ENCODE results near the gene NECTIN4.

NECTIN4 gene

DNA sequence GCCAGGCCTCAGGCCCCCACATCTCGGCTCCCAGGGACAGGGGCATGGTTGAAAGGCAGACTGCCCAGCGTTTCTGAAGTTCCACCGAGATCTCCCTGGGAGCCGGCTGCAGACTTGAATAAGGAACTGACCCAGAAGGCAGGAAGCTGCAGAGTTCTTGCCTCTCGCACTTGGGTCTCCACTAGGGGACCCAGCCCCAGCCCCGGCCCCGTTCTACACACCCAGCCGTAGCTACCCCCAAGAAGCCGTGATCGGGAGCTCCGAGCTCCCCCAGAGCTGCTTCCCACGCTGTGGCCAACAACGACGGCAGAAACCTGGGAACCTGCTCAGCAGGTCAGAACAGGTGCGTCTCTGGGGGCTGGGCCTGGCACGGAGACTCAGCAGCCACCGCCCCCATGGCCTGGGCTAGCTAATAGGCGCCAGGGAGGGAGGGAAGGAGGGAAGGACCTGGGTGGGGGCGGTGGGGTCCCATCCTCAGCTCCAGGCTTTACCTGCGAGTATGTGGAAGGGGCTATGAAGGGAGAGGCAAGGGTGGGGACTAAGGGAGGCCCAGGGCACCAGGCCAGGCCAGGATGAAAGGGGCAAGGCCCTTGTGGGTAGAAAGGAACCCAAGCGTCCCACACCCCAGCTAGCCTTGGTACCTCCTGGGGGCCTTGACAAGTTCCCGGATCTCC is at the start of gene NECTIN4:
Gene NECTIN4 (minus strand): TSS at position 308 of the 674 bp plus-strand sequence. CDS start 262 bp downstream, at position 46.
- TF ChIP-seq, protein P1, sequence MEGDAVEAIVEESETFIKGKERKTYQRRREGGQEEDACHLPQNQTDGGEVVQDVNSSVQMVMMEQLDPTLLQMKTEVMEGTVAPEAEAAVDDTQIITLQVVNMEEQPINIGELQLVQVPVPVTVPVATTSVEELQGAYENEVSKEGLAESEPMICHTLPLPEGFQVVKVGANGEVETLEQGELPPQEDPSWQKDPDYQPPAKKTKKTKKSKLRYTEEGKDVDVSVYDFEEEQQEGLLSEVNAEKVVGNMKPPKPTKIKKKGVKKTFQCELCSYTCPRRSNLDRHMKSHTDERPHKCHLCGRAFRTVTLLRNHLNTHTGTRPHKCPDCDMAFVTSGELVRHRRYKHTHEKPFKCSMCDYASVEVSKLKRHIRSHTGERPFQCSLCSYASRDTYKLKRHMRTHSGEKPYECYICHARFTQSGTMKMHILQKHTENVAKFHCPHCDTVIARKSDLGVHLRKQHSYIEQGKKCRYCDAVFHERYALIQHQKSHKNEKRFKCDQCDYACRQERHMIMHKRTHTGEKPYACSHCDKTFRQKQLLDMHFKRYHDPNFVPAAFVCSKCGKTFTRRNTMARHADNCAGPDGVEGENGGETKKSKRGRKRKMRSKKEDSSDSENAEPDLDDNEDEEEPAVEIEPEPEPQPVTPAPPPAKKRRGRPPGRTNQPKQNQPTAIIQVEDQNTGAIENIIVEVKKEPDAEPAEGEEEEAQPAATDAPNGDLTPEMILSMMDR (IDR thresholded peaks at IDR 0.05) = no peak
- Histone ChIP-seq H3K4me2 (ENCODE audit: low read length) (no peak within 1 kb of the TSS), H3K9me3 (ENCODE audit: control insufficient read depth, low read length) (no peaks in the 10 kb centered on the region), H2AFZ (peak within 1 kb of the TSS; percentile 58), H3K79me2 (no peaks in the 10 kb centered on the region), H3K9ac (no peak within 1 kb of the TSS), H3K4me1 (no peaks in the 10 kb centered on the region), H3K36me3 (ENCODE audit: control insufficient read depth, insufficient read depth, low read length) (no peaks in the 10 kb centered on the region), H3K27me3 (ENCODE audit: control insufficient read depth, insufficient read depth, low read length) (no peaks in the 10 kb centered on the region), H3K4me3 (ENCODE audit: low read depth, low read length) (no peak within 1 kb of the TSS), H3K27ac (no peak within 1 kb of the TSS)

GRCh38 chr1:161138431-161138830 is 49.1 kb upstream of the NECTIN4 start:
- H3K4me3 ChIP-seq (ENCODE audit: low read depth, low read length) = no peak overlapping the region

DNA sequence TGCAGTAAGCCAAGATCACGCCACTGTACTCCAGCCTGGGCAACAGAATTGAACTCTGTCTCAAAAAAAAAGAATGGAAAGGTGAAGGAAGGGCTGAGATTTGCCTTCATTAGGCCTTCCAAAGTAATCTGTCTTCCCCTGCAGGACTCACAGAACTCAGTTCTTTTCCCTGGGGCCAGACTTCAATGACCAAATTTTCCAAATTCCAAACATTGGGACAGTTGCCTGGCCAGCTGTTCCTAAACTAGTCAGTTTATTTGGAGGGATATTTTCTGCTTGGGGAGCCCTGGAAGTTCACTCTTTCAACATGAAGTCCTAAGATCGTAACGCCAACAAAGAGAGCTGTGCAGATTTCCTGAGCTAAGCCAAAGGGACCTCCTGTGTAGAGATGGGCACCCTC is 48.5 kb upstream of the NECTIN4 start:
- H3K4me1 ChIP-seq = no peaks in the 10 kb centered on the region

More at GRCh38 chr1:161138431-161138830, 49.1 kb upstream of the NECTIN4 start:
- H3K27ac ChIP-seq = no peak overlapping the region
- H3K9me3 ChIP-seq (ENCODE audit: control insufficient read depth, low read length) = no peaks in the 10 kb centered on the region
- no peaks in the 10 kb centered on the region for H3K79me2 ChIP-seq
- no peak overlapping the region for H2AFZ ChIP-seq
- H3K36me3 ChIP-seq (ENCODE audit: control insufficient read depth, insufficient read depth, low read length) = no peaks in the 10 kb centered on the region
- H3K9ac ChIP-seq = no peak overlapping the region
- H3K27me3 ChIP-seq (ENCODE audit: control insufficient read depth, insufficient read depth, low read length) = no peaks in the 10 kb centered on the region
- TF ChIP-seq, protein P1 (IDR thresholded peaks at IDR 0.05) = no peak
- no peak overlapping the region for H3K4me2 ChIP-seq (ENCODE audit: low read length)
- H3K4me1 ChIP-seq = no peaks in the 10 kb centered on the region

GRCh38 chr1:161133220-161133740 is 43.9 kb upstream of the NECTIN4 start:
- TF ChIP-seq, protein P1 (IDR thresholded peaks at IDR 0.05) = no peak
- no peaks in the 10 kb centered on the region for H3K79me2 ChIP-seq
- no peaks in the 10 kb centered on the region for H3K36me3 ChIP-seq (ENCODE audit: control insufficient read depth, insufficient read depth, low read length)
- no peak overlapping the region for H3K9ac ChIP-seq
- peaks cover 4% of the 10 kb centered on the region for H3K4me1 ChIP-seq
- no peaks in the 10 kb centered on the region for H3K27me3 ChIP-seq (ENCODE audit: control insufficient read depth, insufficient read depth, low read length)
- peak overlapping the region; percentile 84 for H2AFZ ChIP-seq
- no peaks in the 10 kb centered on the region for H3K9me3 ChIP-seq (ENCODE audit: control insufficient read depth, low read length)
- H3K27ac ChIP-seq = peak overlapping the region; percentile 99
- H3K4me2 ChIP-seq (ENCODE audit: low read length) = peak overlapping the region; percentile 85
- H3K4me3 ChIP-seq (ENCODE audit: low read depth, low read length) = peak overlapping the region; percentile 86

More for the DNA sequence above, 48.5 kb upstream of the NECTIN4 start:
- Histone ChIP-seq H3K36me3 (ENCODE audit: control insufficient read depth, insufficient read depth, low read length) (no peaks in the 10 kb centered on the region), H3K79me2 (no peaks in the 10 kb centered on the region), H3K27ac (no peak overlapping the region), H3K27me3 (ENCODE audit: control insufficient read depth, insufficient read depth, low read length) (no peaks in the 10 kb centered on the region), H3K4me2 (ENCODE audit: low read length) (no peak overlapping the region), H2AFZ (no peak overlapping the region), H3K4me3 (ENCODE audit: low read depth, low read length) (no peak overlapping the region), H3K9ac (no peak overlapping the region), H3K9me3 (ENCODE audit: control insufficient read depth, low read length) (no peaks in the 10 kb centered on the region)
- TF ChIP-seq, protein P1 (IDR thresholded peaks at IDR 0.05) = no peak
